Measurements from ENCODE around the gene MACO1.

The MACO1 gene

GRCh38 chr1:25428475-25429166 lies 2.1 kb upstream of the MACO1 start:
- no peak for TF ChIP-seq Cebpa-rat (IDR thresholded peaks at IDR 0.05)
- H3K4me2 ChIP-seq: peak overlapping the region; percentile 89; the same call in 1 of the 2 replicates
- H3K9me3 ChIP-seq: no peaks in the 10 kb centered on the region
- H3K4me1 ChIP-seq: peaks cover 29% of the 10 kb centered on the region
- no peak overlapping the region for H3K9ac ChIP-seq
- peaks cover 3% of the 10 kb centered on the region; the same call in 1 of the 2 replicates for H3K36me3 ChIP-seq
- no peaks in the 10 kb centered on the region for H3K27me3 ChIP-seq
- peaks cover 26% of the 10 kb centered on the region for H4K20me1 ChIP-seq
- no peak overlapping the region for H3K27ac ChIP-seq
- H3K4me3 ChIP-seq: no peak overlapping the region

DNA sequence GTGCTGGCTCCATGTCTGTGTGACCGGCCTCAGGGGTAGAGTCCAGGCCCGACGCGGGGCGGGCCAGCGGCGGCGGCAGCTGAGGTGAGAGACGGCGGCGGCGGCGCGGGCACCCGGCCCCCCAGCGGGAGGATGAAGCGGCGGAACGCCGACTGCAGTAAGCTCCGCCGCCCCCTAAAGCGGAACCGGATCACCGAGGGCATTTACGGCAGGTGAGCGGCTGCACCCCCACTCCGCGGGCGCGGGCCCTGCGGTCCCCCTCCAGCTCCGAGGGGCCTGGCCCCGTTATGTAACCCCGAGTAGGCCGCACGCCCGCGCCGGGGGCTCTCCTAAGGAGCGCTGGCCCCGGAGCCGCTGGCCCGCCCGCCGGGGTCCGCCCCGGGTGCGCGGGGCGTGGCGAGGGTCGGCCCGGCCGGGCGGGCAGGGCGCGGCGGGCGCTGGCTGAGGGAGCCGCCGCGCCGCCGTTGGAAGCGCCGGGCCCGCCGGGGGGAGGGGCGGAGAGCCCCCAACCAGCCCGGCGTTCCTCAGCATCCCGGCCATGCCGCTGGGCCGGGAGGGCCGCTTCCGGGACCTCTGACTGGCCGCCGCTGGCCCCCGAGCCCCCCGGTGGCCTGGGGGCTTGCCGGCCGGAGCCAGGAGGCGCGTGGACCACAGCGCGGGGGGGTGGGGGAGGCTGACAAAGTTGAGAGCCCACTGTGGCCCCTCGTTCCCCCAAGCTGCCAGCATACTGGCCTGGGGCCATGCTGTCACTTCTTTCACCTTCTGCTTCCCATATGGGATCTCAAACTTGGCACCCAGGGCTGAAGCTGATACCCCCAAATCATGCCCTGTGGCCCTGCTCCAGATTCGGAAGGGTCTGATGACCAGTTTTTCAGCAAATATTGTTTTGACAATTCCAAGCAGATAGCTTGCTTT lies 527 bp downstream of the MACO1 start:
- Histone ChIP-seq H3K27ac (peak overlapping the region; percentile 96), H4K20me1 (peaks cover 52% of the 10 kb centered on the region), H3K4me3 (peak overlapping the region; percentile 99), H3K36me3 (peaks cover 5% of the 10 kb centered on the region; the same call in 1 of the 2 replicates), H3K4me2 (peak overlapping the region; percentile 79), H3K4me1 (peaks cover 55% of the 10 kb centered on the region), H3K9ac (peak overlapping the region; percentile 95), H3K9me3 (no peaks in the 10 kb centered on the region), H3K27me3 (no peaks in the 10 kb centered on the region)
- no peak for TF ChIP-seq Cebpa-rat (IDR thresholded peaks at IDR 0.05)

DNA sequence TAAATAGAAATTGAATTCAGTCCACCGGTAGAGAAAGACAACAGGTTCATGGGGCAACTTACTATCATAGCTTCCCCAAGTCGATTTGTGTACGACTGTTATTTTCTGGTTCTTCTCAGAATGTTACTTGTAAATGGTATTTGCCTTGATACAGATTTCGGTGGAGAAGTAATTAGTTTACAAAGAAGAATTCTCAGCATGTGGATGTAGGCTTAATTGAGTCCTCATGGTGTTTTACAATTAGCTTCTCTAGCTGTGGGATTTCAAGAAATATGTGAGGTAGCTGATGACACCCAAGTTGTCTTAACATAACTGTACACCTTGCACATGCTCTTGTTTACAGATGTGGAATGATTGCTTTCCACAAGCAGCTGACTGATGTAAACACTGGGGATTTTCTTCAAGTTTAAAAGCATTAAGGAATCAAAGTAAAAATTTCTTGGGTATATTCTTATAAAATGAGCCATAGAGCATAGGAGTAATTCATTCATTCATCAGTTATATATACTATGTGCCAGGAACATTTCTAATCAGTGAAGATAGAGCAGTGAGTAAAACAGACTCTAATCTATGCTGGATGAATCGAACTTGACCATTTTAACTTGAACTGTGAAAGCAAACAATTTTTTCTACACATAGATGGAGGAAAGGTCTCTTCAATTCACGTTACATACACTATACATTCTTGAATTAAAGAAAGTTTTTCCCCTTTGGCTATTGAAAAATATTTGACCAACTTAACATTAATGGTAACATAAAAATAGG lies 1.4 kb downstream of the MACO1 start:
- Histone ChIP-seq H3K9ac (peak overlapping the region; percentile 95), H3K36me3 (peaks cover 11% of the 10 kb centered on the region), H3K4me3 (peak overlapping the region; percentile 99), H3K9me3 (no peaks in the 10 kb centered on the region), H3K27ac (peak overlapping the region; percentile 96), H4K20me1 (peaks cover 61% of the 10 kb centered on the region), H3K27me3 (no peaks in the 10 kb centered on the region), H3K4me2 (peak overlapping the region; percentile 79), H3K4me1 (peaks cover 59% of the 10 kb centered on the region)
- no peak for TF ChIP-seq Cebpa-rat (IDR thresholded peaks at IDR 0.05)

GRCh38 chr1:25432749-25433388 lies 2.2 kb downstream of the MACO1 start:
- H3K4me3 ChIP-seq: peak overlapping the region; percentile 99; the same call in 1 of the 2 replicates
- peak overlapping the region; percentile 95; the same call in 1 of the 2 replicates for H3K9ac ChIP-seq
- no peaks in the 10 kb centered on the region for H3K9me3 ChIP-seq
- peaks cover 69% of the 10 kb centered on the region for H4K20me1 ChIP-seq
- no peak overlapping the region for H3K27ac ChIP-seq
- no peak for TF ChIP-seq Cebpa-rat (IDR thresholded peaks at IDR 0.05)
- peaks cover 59% of the 10 kb centered on the region for H3K4me1 ChIP-seq
- H3K27me3 ChIP-seq: no peaks in the 10 kb centered on the region
- peaks cover 18% of the 10 kb centered on the region for H3K36me3 ChIP-seq
- H3K4me2 ChIP-seq: peak overlapping the region; percentile 79

DNA sequence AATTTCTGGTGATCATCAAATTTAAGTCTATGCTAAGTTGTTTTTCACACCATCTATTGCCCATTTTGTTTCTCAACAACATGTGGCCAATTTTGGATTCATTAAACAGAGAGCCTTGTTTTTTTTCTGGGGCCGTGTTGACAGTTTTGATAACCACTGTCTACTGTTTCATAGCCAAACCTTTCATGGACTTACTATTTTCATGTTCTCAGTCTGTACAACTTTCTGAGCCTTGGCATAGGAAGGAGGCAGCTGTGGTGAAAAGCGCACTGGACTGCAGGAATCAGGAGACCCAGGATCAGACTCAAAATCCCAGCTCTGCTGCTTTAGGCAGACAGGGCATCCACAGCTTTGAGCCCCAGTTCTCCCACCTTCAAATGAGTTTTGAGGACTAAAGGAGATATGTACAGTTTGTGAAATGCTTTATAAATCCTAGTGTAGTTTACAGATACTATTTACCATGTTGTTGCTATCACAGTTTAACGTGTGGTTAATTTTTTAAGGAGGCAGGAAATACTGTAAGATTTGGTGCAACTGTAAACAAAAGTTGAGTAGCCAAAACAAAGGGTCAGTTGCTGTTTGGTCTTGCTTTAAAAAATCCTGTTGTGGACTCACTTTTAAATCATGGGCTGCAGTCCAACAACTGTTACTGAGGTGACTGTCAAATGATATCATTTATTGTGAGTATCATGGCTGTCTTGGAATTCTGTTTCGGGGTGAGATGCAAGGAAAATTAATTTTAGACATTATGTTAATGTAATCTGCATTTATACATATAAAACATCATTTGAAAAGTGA lies 2.9 kb downstream of the MACO1 start:
- no peak for TF ChIP-seq Cebpa-rat (IDR thresholded peaks at IDR 0.05)
- Histone ChIP-seq H3K9me3 (no peaks in the 10 kb centered on the region), H3K9ac (peak overlapping the region; percentile 71), H3K4me2 (peak overlapping the region; percentile 79), H3K27me3 (no peaks in the 10 kb centered on the region), H3K4me1 (peaks cover 59% of the 10 kb centered on the region), H4K20me1 (peaks cover 76% of the 10 kb centered on the region), H3K27ac (no peak overlapping the region), H3K4me3 (no peak overlapping the region), H3K36me3 (peaks cover 22% of the 10 kb centered on the region)

DNA sequence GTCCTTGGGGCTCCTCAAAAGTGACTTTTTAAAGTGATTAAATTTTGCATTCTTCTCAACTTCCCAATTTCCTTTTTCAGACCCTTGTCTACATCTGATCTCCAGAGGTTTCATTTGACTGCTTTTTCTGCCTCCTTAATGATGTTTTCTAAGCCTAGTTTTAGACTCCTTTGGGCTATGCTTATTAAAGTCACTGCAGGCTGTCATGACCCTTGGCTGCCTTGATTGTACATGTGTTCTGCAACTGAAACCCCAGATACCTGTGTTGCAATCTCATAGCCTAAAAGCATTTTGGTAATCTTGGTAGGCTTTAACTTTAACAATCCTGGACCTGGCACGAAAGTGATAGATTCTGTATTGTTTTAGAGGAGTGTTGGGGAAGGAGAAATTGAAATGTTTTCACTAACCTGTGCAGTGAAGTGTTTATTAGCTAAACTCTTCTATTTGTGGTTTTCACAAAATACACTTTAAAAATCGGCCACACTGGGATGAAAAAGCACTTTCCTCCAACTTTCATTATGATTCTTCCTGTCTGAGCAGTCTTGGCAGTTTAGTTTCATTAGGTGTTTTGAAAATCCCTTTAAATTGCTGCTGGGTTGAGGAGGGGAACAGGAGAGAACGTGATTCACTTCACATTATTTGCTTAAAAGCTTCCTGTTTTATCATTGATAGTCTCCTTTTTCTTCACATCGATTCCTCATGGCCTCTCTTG lies 4.9 kb downstream of the MACO1 start:
- H3K4me2 ChIP-seq: peak overlapping the region; percentile 68
- no peaks in the 10 kb centered on the region for H3K9me3 ChIP-seq
- peak overlapping the region; percentile 58 for H3K9ac ChIP-seq
- H3K4me3 ChIP-seq: no peak overlapping the region
- H3K36me3 ChIP-seq: peaks cover 28% of the 10 kb centered on the region
- peaks cover 95% of the 10 kb centered on the region for H4K20me1 ChIP-seq
- no peaks in the 10 kb centered on the region for H3K27me3 ChIP-seq
- H3K4me1 ChIP-seq: peaks cover 50% of the 10 kb centered on the region
- no peak for TF ChIP-seq Cebpa-rat (IDR thresholded peaks at IDR 0.05)
- H3K27ac ChIP-seq: no peak overlapping the region

GRCh38 chr1:25437672-25438071 lies 7.0 kb downstream of the MACO1 start:
- H3K9me3 ChIP-seq: no peaks in the 10 kb centered on the region
- peaks cover 100% of the 10 kb centered on the region for H4K20me1 ChIP-seq
- no peak overlapping the region for H3K9ac ChIP-seq
- no peak overlapping the region for H3K4me3 ChIP-seq
- no peak overlapping the region for H3K4me2 ChIP-seq
- H3K4me1 ChIP-seq: peaks cover 40% of the 10 kb centered on the region
- H3K27me3 ChIP-seq: no peaks in the 10 kb centered on the region
- peaks cover 34% of the 10 kb centered on the region for H3K36me3 ChIP-seq
- no peak overlapping the region for H3K27ac ChIP-seq
- TF ChIP-seq Cebpa-rat (IDR thresholded peaks at IDR 0.05): no peak

DNA sequence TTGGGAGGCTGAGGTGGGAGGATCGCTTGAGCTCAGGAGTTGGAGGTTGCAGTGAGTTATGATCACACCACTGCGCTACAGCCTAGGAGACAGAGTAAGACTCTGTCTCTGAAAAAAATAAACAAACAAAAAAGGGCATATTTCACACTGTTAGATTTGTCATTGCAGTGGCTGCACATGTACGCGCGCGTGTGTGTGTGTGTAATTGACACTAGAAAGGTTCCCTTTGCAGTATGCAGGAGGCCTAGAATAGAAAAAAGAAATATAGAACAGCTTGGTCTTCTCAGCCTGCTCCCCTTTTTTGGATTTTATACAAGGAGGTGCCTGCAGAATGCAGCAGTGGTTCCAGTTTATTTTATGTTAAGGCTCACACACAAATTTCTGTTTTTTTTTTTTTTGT lies 8.6 kb downstream of the MACO1 start:
- Histone ChIP-seq H3K27ac (no peak overlapping the region), H3K36me3 (peaks cover 37% of the 10 kb centered on the region), H3K4me1 (peaks cover 26% of the 10 kb centered on the region), H4K20me1 (peaks cover 100% of the 10 kb centered on the region), H3K9me3 (no peaks in the 10 kb centered on the region), H3K9ac (no peak overlapping the region), H3K4me3 (no peak overlapping the region), H3K4me2 (no peak overlapping the region), H3K27me3 (no peaks in the 10 kb centered on the region)
- TF ChIP-seq Cebpa-rat (IDR thresholded peaks at IDR 0.05): no peak

Measured in BLaER1 (cell line).